ENCODE measurements around the gene GUCY1A2. TPM values are rescaled to one million over a fixed set of nuclear protein-coding genes. Genes with fewer than 3 reads are reported as not detected.

GUCY1A2 gene
- total RNA-seq, 6 donors from 2014 or later: 4.2 to 22.9 (median 9.2) TPM

- H3K4me3 ChIP-seq: no peak overlapping the region
- ATAC-seq (ENCODE audit: low FRiP score in 2 of 2): no peak
- 78 to 88% methylated on average over 2 of the region's 2 CpGs for WGBS, 2 donors
- H3K4me1 ChIP-seq: no peaks in the 10 kb centered on the region
- DNase-seq: no peak
- H3K27me3 ChIP-seq: no peaks in the 10 kb centered on the region
- no peaks in the 10 kb centered on the region for H3K36me3 ChIP-seq
- no peak overlapping the region for H3K27ac ChIP-seq
- no peaks in the 10 kb centered on the region for H3K9me3 ChIP-seq
- TF ChIP-seq CTCF (IDR thresholded peaks at IDR 0.05) (no peak), EP300 (IDR thresholded peaks at IDR 0.05) (no peak), POLR2A (IDR thresholded peaks at IDR 0.05) (no peak), POLR2AphosphoS5 (IDR thresholded peaks at IDR 0.05) (no peak)
Measured at GRCh38 chr11:106917973-106918372, 100.3 kb downstream of the GUCY1A2 start.

GRCh38 chr11:106914409-106914808, 103.9 kb downstream of the GUCY1A2 start:
- H3K4me3 ChIP-seq: no peak overlapping the region
- 43 to 56% methylated on average over 1 of the region's 1 CpG for WGBS, 2 donors
- TF ChIP-seq EP300 (IDR thresholded peaks at IDR 0.05) (no peak), POLR2A (IDR thresholded peaks at IDR 0.05) (no peak), CTCF (IDR thresholded peaks at IDR 0.05) (no peak), POLR2AphosphoS5 (IDR thresholded peaks at IDR 0.05) (no peak)
- DNase-seq: no peak
- H3K27me3 ChIP-seq: no peaks in the 10 kb centered on the region
- ATAC-seq (ENCODE audit: low FRiP score in 2 of 2): no peak
- H3K4me1 ChIP-seq: no peaks in the 10 kb centered on the region
- H3K27ac ChIP-seq: no peak overlapping the region
- H3K36me3 ChIP-seq: no peaks in the 10 kb centered on the region
- H3K9me3 ChIP-seq: no peaks in the 10 kb centered on the region

GRCh38 chr11:106913141-106913540, 105.1 kb downstream of the GUCY1A2 start:
- 65 to 71% methylated on average over 2 of the region's 2 CpGs for WGBS, 2 donors

GRCh38 chr11:106904826-106905225, 113.5 kb downstream of the GUCY1A2 start:
- ATAC-seq (ENCODE audit: low FRiP score in 2 of 2): no peak
- WGBS, 2 donors: 73 to 78% methylated on average over 2 of the region's 2 CpGs
- DNase-seq: no peak
- no peaks in the 10 kb centered on the region for H3K27me3 ChIP-seq
- TF ChIP-seq EP300 (IDR thresholded peaks at IDR 0.05) (no peak), POLR2A (IDR thresholded peaks at IDR 0.05) (no peak), POLR2AphosphoS5 (IDR thresholded peaks at IDR 0.05) (no peak)
- H3K4me1 ChIP-seq: no peaks in the 10 kb centered on the region
- no peaks in the 10 kb centered on the region for H3K36me3 ChIP-seq
- H3K9me3 ChIP-seq: peaks cover 0 to 5% (median 0%) of the 10 kb centered on the region in 4 donors
- H3K27ac ChIP-seq: no peak overlapping the region
- H3K4me3 ChIP-seq: no peak overlapping the region

More at GRCh38 chr11:106913141-106913540, 105.1 kb downstream of the GUCY1A2 start:
- no peak overlapping the region for H3K27ac ChIP-seq
- no peak for TF ChIP-seq CTCF (IDR thresholded peaks at IDR 0.05)
- TF ChIP-seq POLR2AphosphoS5 (IDR thresholded peaks at IDR 0.05): no peak
- TF ChIP-seq POLR2A (IDR thresholded peaks at IDR 0.05): no peak
- no peak for TF ChIP-seq EP300 (IDR thresholded peaks at IDR 0.05)
- ATAC-seq (ENCODE audit: low FRiP score in 2 of 2): no peak
- no peaks in the 10 kb centered on the region for H3K4me1 ChIP-seq
- H3K36me3 ChIP-seq: no peaks in the 10 kb centered on the region
- H3K4me3 ChIP-seq: no peak overlapping the region
- H3K27me3 ChIP-seq: no peaks in the 10 kb centered on the region
- no peaks in the 10 kb centered on the region for H3K9me3 ChIP-seq
- no peak for DNase-seq

GRCh38 chr11:106889718-106890117, 128.6 kb downstream of the GUCY1A2 start:
- Histone ChIP-seq H3K27ac (no peak overlapping the region), H3K36me3 (no peaks in the 10 kb centered on the region), H3K4me1 (no peaks in the 10 kb centered on the region), H3K27me3 (no peaks in the 10 kb centered on the region), H3K9me3 (no peaks in the 10 kb centered on the region), H3K4me3 (no peak overlapping the region)
- TF ChIP-seq CTCF (IDR thresholded peaks at IDR 0.05): no peak
- no peak for TF ChIP-seq POLR2AphosphoS5 (IDR thresholded peaks at IDR 0.05)
- 89 to 93% methylated on average over 1 of the region's 1 CpG for WGBS, 2 donors
- no peak for DNase-seq
- no peak for ATAC-seq (ENCODE audit: low FRiP score in 2 of 2)

Measured in upper lobe of left lung (tissue), 6 donors.